H1 (cell line): ENCODE measurements around the gene GALNT17.

Experiments
- CREB1 ChIP-seq: IDR thresholded peaks from 2 replicates; pipeline ENCODE4 v1.6.1; 2012; ENCODE audit warnings: inconsistent platforms
- CTCF ChIP-seq, 3 experiments: IDR thresholded peaks; 1 replicate in 2 of 3; 2 replicates in 1 of 3; pipeline versions ENCODE4 v1.5.1 to v1.6.1; 2011; ENCODE audit warnings: low read length in 3 of 3, mild to moderate bottlenecking in 3 of 3, inconsistent platforms in 2 of 3, low read depth in 1 of 3, moderate library complexity in 1 of 3; ENCODE audit not compliant: insufficient read depth in 1 of 3; ENCODE audit errors: control extremely low read depth in 1 of 3
- EP300 ChIP-seq, 2 experiments: IDR thresholded peaks; 1 replicate in 1 of 2; 2 replicates in 1 of 2; pipeline ENCODE4 v1.6.1; 2011 to 2012; ENCODE audit warnings: low read depth in 2 of 2, low read length in 2 of 2, mild to moderate bottlenecking in 2 of 2, borderline replicate concordance in 1 of 2, inconsistent platforms in 1 of 2, moderate library complexity in 1 of 2
- EZH2 ChIP-seq: fragments of 200-600 bp; sonication (generic); IDR thresholded peaks from 2 replicates; pipeline ENCODE4 v1.7.1; 2012; ENCODE audit warnings: low read depth, mild to moderate bottlenecking, moderate library complexity, low read length, inconsistent platforms; ENCODE audit not compliant: severe bottlenecking
- NANOG ChIP-seq: IDR thresholded peaks from 2 replicates; pipeline ENCODE4 v1.6.1; 2011; ENCODE audit warnings: low read length, low read depth, mild to moderate bottlenecking, inconsistent platforms; ENCODE audit not compliant: insufficient read depth, poor library complexity, severe bottlenecking
- POLR2A ChIP-seq, 2 experiments: IDR thresholded peaks; 1 replicate in 1 of 2; 2 replicates in 1 of 2; pipeline ENCODE4 v1.6.1; 2011; ENCODE audit warnings: low read depth in 2 of 2, low read length in 2 of 2, mild to moderate bottlenecking in 2 of 2; ENCODE audit errors: control extremely low read depth in 1 of 2
- POLR2AphosphoS5 ChIP-seq: IDR thresholded peaks from 2 replicates; pipeline ENCODE4 v1.6.1; 2011; ENCODE audit warnings: low read depth, low read length
- SIX5 ChIP-seq: IDR thresholded peaks from 2 replicates; pipeline ENCODE4 v1.6.1; 2011; ENCODE audit warnings: mild to moderate bottlenecking, low read depth, low read length
- TAF1 ChIP-seq: IDR thresholded peaks from 2 replicates; pipeline ENCODE4 v1.6.1; 2011; ENCODE audit warnings: mild to moderate bottlenecking, low read depth, low read length
- TEAD4 ChIP-seq: IDR thresholded peaks from 2 replicates; pipeline ENCODE4 v1.6.1; 2012; ENCODE audit warnings: low read depth, low read length, inconsistent platforms, mixed read lengths
- ZNF274 ChIP-seq: IDR thresholded peaks from 2 replicates; pipeline ENCODE4 v1.7.0; 2012; ENCODE audit warnings: low read length, borderline replicate concordance; ENCODE audit errors: extremely low read depth

GRCh38 chr7:71477441-71477840, 345.5 kb downstream of the GALNT17 start:
- no peak for TF ChIP-seq CTCF (IDR thresholded peaks at IDR 0.05; ENCODE audit: control extremely low read depth in 1 of 3, insufficient read depth in 1 of 3, low read depth in 1 of 3, low read length in 3 of 3)
- TF ChIP-seq NANOG = no peak
- TF ChIP-seq CREB1 = no peak
- no peak for TF ChIP-seq EP300 (IDR thresholded peaks at IDR 0.05; ENCODE audit: borderline replicate concordance in 1 of 2, low read depth in 2 of 2, low read length in 2 of 2)
- TF ChIP-seq POLR2A (IDR thresholded peaks at IDR 0.05; ENCODE audit: control extremely low read depth in 1 of 2, low read depth in 2 of 2, low read length in 2 of 2) = no peak
- no peak for TF ChIP-seq TEAD4
- TF ChIP-seq TAF1 = no peak
- TF ChIP-seq SIX5 = no peak
- TF ChIP-seq EZH2 = no peak
- TF ChIP-seq POLR2AphosphoS5 = no peak
- TF ChIP-seq ZNF274 = no peak
